CD14-positive monocyte (primary cell): ENCODE results near the gene MYBPC2. TPM values are rescaled to one million over a fixed set of nuclear protein-coding genes. Genes with fewer than 3 reads are reported as not detected.

Experiments used
- DNase-seq, 3 donors: peaks; one replicate each; pipeline ENCODE4 v3.0.0-alpha.2; 2011 to 2022
- H2AFZ ChIP-seq: 2 replicates; pipeline ENCODE4 v1.6.0; 2012; ENCODE audit warnings: mild to moderate bottlenecking, low read depth, low read length, inconsistent platforms; ENCODE audit not compliant: insufficient read depth, poor library complexity, severe bottlenecking
- H3K27ac ChIP-seq, 2 donors: 1 replicate in 1 of 2; 2 replicates in 1 of 2; pipeline ENCODE4 v1.5.1; 2012 to 2013; ENCODE audit warnings: low read length in 2 of 2, control low read depth in 1 of 2, inconsistent platforms in 1 of 2, low read depth in 1 of 2, mild to moderate bottlenecking in 1 of 2
- H3K27me3 ChIP-seq, 2 donors: one replicate each; pipeline versions ENCODE4 v1.6.0 to v1.6.1; 2011 to 2013; ENCODE audit warnings: low read length in 2 of 2; ENCODE audit not compliant: control insufficient read depth in 2 of 2, insufficient read depth in 2 of 2
- H3K36me3 ChIP-seq, 2 donors: replicated peaks in 1 of 2; 1 replicate in 1 of 2; 2 replicates in 1 of 2; pipeline versions ENCODE4 v1.5.1 to v1.6.1; 2012 to 2013; ENCODE audit warnings: low read length in 2 of 2, control low read depth in 1 of 2, inconsistent platforms in 1 of 2, mild to moderate bottlenecking in 1 of 2; ENCODE audit not compliant: insufficient read depth in 2 of 2, control insufficient read depth in 1 of 2
- H3K4me1 ChIP-seq, 2 donors: 1 replicate in 1 of 2; 2 replicates in 1 of 2; pipeline versions ENCODE4 v1.5.1 to v1.6.1; 2012 to 2013; ENCODE audit warnings: low read length in 2 of 2, control low read depth in 1 of 2, inconsistent platforms in 1 of 2, mild to moderate bottlenecking in 1 of 2, moderate library complexity in 1 of 2; ENCODE audit not compliant: insufficient read depth in 2 of 2, control insufficient read depth in 1 of 2
- H3K4me2 ChIP-seq: replicated peaks from 2 replicates; pipeline ENCODE3; 2012; ENCODE audit warnings: low read length, moderate library complexity, mild to moderate bottlenecking; ENCODE audit not compliant: poor library complexity, severe bottlenecking; ENCODE audit errors: extremely low read depth
- H3K4me3 ChIP-seq, 3 experiments: fragments of 200-600 bp in 1 of 3; sonication (generic) in 1 of 3; replicated peaks in 1 of 3; 1 replicate in 2 of 3; 2 replicates in 1 of 3; pipeline ENCODE4 v1.5.1; 2011 to 2013; ENCODE audit warnings: low read length in 3 of 3, mild to moderate bottlenecking in 3 of 3, control low read depth in 2 of 3, low read depth in 2 of 3, inconsistent platforms in 1 of 3, moderate library complexity in 1 of 3
- H3K79me2 ChIP-seq: 2 replicates; pipeline ENCODE4 v1.6.0; 2012; ENCODE audit warnings: mild to moderate bottlenecking, control low read depth, inconsistent platforms, low read length, moderate library complexity; ENCODE audit not compliant: insufficient read depth
- H3K9ac ChIP-seq: 2 replicates; pipeline ENCODE4 v1.6.0; 2017; ENCODE audit warnings: low read length, mild to moderate bottlenecking; ENCODE audit not compliant: insufficient read depth, poor library complexity, severe bottlenecking
- H3K9me3 ChIP-seq, 2 donors: replicated peaks in 1 of 2; 1 replicate in 1 of 2; 2 replicates in 1 of 2; pipeline versions ENCODE4 v1.5.1 to v1.6.1; 2012 to 2013; ENCODE audit warnings: low read length in 2 of 2, control low read depth in 1 of 2; ENCODE audit not compliant: control insufficient read depth in 1 of 2, insufficient read depth in 1 of 2
- H4K20me1 ChIP-seq: 2 replicates; pipeline ENCODE4 v1.6.0; 2012; ENCODE audit warnings: mild to moderate bottlenecking, low read length, control low read depth, moderate library complexity; ENCODE audit not compliant: insufficient read depth
- H3K27ac Mint-ChIP-seq, 7 donors: one replicate each; pipeline ENCODE4 v1.8.0; 2020; ENCODE audit warnings: mild to moderate bottlenecking in 7 of 7, mixed read lengths in 7 of 7, moderate library complexity in 6 of 7, inconsistent platforms in 2 of 7
- H3K27me3 Mint-ChIP-seq, 3 donors: one replicate each; pipeline ENCODE4 v1.8.0; 2021 to 2022; ENCODE audit warnings: low read depth in 3 of 3, mild to moderate bottlenecking in 3 of 3, mixed read lengths in 3 of 3, moderate library complexity in 3 of 3, inconsistent platforms in 1 of 3
- H3K36me3 Mint-ChIP-seq, 2 donors: one replicate each; pipeline ENCODE4 v1.8.0; 2020; ENCODE audit warnings: mixed read lengths in 2 of 2, inconsistent platforms in 1 of 2, mild to moderate bottlenecking in 1 of 2
- H3K4me1 Mint-ChIP-seq: one replicate; pipeline ENCODE4 v1.8.0; 2020; ENCODE audit warnings: mild to moderate bottlenecking, mixed read lengths
- H3K4me3 Mint-ChIP-seq, 2 donors: one replicate each; pipeline ENCODE4 v1.8.0; 2020; ENCODE audit warnings: mild to moderate bottlenecking in 2 of 2, mixed read lengths in 2 of 2, moderate library complexity in 1 of 2
- H3K9me3 Mint-ChIP-seq, 7 donors: one replicate each; pipeline ENCODE4 v1.8.0; 2020 to 2022; ENCODE audit warnings: mixed read lengths in 7 of 7, mild to moderate bottlenecking in 6 of 7, moderate library complexity in 6 of 7, inconsistent platforms in 2 of 7
- WGBS: methylation state at CpG from one replicate; pipeline ENCODE4 v1.1.5; 2013; ENCODE audit warnings: missing lambda C conversion rate; ENCODE audit not compliant: insufficient coverage; 5-methylcytosine and 5-hydroxymethylcytosine counted together
- intact Hi-C, 2 donors: fragments of 100-400 bp; cut with micrococcal nuclease; formaldehyde crosslinking; loops; one replicate each; pipeline versions ENCODE4 v1.15.0 to v1.15.1; 2023
- polyA plus RNA-seq, 3 donors: library from polyadenylated mRNA; depleted of rRNA in 1 of 3; unstranded in 2 of 3; stranded (reverse) in 1 of 3; fragments of 300-500 nt in 2 of 3; fragments of >200 nt in 1 of 3; fragmentation: Illumina TruSeq in 2 of 3; gene quantifications; 1 replicate in 2 of 3; 2 replicates in 1 of 3; pipeline ENCODE4 v1.2.3, GENCODE V29; 2012 to 2021
- TF ChIP-seq, protein P1 (sequence below): fragments of 200-600 bp; IDR thresholded peaks from one replicate; pipeline ENCODE4 v1.8.0; 2022; ENCODE audit warnings: antibody characterized with exemption, mild to moderate bottlenecking

Gene MYBPC2
- polyA plus RNA-seq, 3 donors: not detected

DNA sequence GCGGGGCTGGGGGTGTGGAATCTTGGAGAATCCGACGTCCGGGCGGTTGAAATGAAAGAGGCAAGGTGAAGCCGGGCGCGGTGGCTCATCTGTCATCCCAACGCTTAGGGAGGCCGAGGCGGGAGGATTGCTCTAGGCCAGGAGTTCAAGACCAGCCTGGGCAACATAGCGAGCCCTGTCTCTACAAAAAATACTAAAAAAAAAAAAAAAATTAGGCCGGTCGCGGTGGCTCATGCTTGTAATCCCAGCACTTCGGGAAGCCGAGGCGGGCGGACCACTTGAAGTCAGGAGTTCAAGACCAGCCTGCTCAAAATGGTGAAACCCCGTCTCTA is 44.2 kb downstream of the MYBPC2 start:
- WGBS: 7% methylated on average over 11 of the region's 20 CpGs
- H3K27ac Mint-ChIP-seq: peak overlapping the region; percentile 90 to 96 (median 93)
- peaks cover 11 to 12% of the 10 kb centered on the region in 2 donors for H3K4me1 ChIP-seq
- peak overlapping the region; percentile 64 to 98 (median 97) for H3K4me3 ChIP-seq
- H2AFZ ChIP-seq: peak overlapping the region; percentile 95
- peak overlapping the region; percentile 98 to 99 for H3K4me3 Mint-ChIP-seq
- peaks cover 31 to 42% of the 10 kb centered on the region in 2 donors for H3K36me3 ChIP-seq
- H3K79me2 ChIP-seq: peaks cover 29% of the 10 kb centered on the region
- peaks cover 0 to 6% (median 5%) of the 10 kb centered on the region in 3 donors for H3K27me3 Mint-ChIP-seq
- intact Hi-C loops: loop anchor here (1.0 to 2.0 kb wide), 2 partner anchors 34 kb away; partner anchors contain the start of gene JOSD2 (in 2 of the 2)
- peaks cover 14% of the 10 kb centered on the region for H3K4me1 Mint-ChIP-seq
- TF ChIP-seq, protein P1, sequence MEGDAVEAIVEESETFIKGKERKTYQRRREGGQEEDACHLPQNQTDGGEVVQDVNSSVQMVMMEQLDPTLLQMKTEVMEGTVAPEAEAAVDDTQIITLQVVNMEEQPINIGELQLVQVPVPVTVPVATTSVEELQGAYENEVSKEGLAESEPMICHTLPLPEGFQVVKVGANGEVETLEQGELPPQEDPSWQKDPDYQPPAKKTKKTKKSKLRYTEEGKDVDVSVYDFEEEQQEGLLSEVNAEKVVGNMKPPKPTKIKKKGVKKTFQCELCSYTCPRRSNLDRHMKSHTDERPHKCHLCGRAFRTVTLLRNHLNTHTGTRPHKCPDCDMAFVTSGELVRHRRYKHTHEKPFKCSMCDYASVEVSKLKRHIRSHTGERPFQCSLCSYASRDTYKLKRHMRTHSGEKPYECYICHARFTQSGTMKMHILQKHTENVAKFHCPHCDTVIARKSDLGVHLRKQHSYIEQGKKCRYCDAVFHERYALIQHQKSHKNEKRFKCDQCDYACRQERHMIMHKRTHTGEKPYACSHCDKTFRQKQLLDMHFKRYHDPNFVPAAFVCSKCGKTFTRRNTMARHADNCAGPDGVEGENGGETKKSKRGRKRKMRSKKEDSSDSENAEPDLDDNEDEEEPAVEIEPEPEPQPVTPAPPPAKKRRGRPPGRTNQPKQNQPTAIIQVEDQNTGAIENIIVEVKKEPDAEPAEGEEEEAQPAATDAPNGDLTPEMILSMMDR: no peak
- peak overlapping the region; percentile 87 for H3K4me2 ChIP-seq
- peaks cover 0 to 13% (median 2%) of the 10 kb centered on the region in 7 donors for H3K9me3 Mint-ChIP-seq
- H3K27ac ChIP-seq: peak overlapping the region; percentile 70 to 86
- no peaks in the 10 kb centered on the region for H3K27me3 ChIP-seq
- H3K9me3 ChIP-seq: no peaks in the 10 kb centered on the region
- peak overlapping the region; percentile 92 for H3K9ac ChIP-seq
- peaks cover 32% of the 10 kb centered on the region for H4K20me1 ChIP-seq
- peaks cover 30 to 43% of the 10 kb centered on the region in 2 donors for H3K36me3 Mint-ChIP-seq
- DNase-seq: no peak

DNA sequence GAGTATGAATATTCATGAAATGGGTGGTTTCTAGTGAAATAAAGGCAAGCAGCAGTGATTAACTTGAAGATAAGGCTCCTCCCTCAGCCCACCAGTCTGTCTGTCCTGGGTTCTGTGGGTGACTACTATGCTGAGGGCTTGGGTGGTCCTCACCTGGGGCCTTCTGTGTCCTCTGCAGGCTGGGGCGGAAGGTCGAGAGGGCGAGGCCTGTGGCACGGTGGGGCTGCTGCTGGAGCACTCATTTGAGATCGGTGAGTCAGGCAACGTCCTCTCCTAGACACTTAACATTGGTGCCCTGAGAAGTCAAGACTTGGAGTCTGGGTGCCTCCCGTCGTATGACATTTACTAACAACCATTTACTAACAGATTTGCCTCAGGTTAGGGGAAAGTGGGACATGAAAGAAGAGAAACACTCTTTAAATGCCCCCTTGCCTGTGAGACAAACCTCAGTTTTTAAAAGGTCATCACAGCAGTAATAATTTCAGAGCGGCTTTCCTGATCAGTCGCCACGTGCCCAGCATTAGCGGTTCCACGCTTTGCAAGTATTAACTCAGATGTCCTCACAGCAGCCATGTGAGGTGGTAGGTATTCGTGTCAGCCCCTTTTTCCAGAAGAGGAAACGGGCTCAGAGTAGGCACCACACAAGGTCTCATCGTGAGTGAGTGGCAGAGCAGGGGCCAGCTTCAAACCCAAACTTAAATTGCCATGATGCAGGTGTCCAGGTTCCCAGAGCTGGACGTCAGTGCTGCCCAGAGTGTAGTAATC is 45.2 kb downstream of the MYBPC2 start:
- DNase-seq: no peak
- no peak overlapping the region for H2AFZ ChIP-seq
- peaks cover 11 to 12% of the 10 kb centered on the region in 2 donors for H3K4me1 ChIP-seq
- no peak overlapping the region for H3K9ac ChIP-seq
- H4K20me1 ChIP-seq: peaks cover 36% of the 10 kb centered on the region
- H3K27ac Mint-ChIP-seq: peak overlapping the region in 5 of 7 donors; percentile 25 to 93 (median 90)
- intact Hi-C loops: loop anchor here in 1 of 2 donors (2.0 kb wide), 1 partner anchor 33 kb away; the partner anchor contains the start of gene JOSD2
- H3K4me3 ChIP-seq: peak overlapping the region in 1 of 3 experiments; percentile 98
- WGBS: 96% methylated on average over 12 of the region's 17 CpGs
- peaks cover 29% of the 10 kb centered on the region for H3K79me2 ChIP-seq
- H3K9me3 Mint-ChIP-seq: peaks cover 0 to 13% (median 2%) of the 10 kb centered on the region in 7 donors
- no peaks in the 10 kb centered on the region for H3K9me3 ChIP-seq
- H3K36me3 ChIP-seq: peaks cover 39 to 50% of the 10 kb centered on the region in 2 donors
- H3K4me2 ChIP-seq: peak overlapping the region; percentile 87
- TF ChIP-seq, protein P1: no peak
- peaks cover 0 to 5% (median 3%) of the 10 kb centered on the region in 3 donors for H3K27me3 Mint-ChIP-seq
- peak overlapping the region in 1 of 2 donors; percentile 86 for H3K27ac ChIP-seq
- no peak overlapping the region for H3K4me3 Mint-ChIP-seq
- peaks cover 14% of the 10 kb centered on the region for H3K4me1 Mint-ChIP-seq
- H3K27me3 ChIP-seq: no peaks in the 10 kb centered on the region
- H3K36me3 Mint-ChIP-seq: peaks cover 36 to 52% of the 10 kb centered on the region in 2 donors
